HL-60 (cell line): ENCODE measurements around the gene NRDC.

Experiments used
- DNase-seq, 2 experiments: peaks; one replicate each; pipeline ENCODE4 v3.0.0-alpha.2; 2010 to 2020; ENCODE audit warnings: low read depth in 1 of 2, low spot score in 1 of 2
- H3K27ac ChIP-seq: fragments of 250-450 bp; sonication (Bioruptor Pico); replicated peaks from 2 replicates; pipeline ENCODE4 v1.5.1; 2020; ENCODE audit warnings: mild to moderate bottlenecking, moderate library complexity
- H3K27me3 ChIP-seq: fragments of 250-450 bp; sonication (Bioruptor Pico); 2 replicates; pipeline ENCODE4 v1.5.1; 2021; ENCODE audit warnings: mild to moderate bottlenecking, moderate library complexity; ENCODE audit not compliant: insufficient read depth, poor library complexity, severe bottlenecking
- H3K4me3 ChIP-seq: replicated peaks from 2 replicates; pipeline ENCODE4 v1.5.1; 2011; ENCODE audit warnings: mild to moderate bottlenecking, control low read depth, low read length; ENCODE audit not compliant: insufficient read depth
- CTCF ChIP-seq: IDR thresholded peaks from one replicate; pipeline ENCODE4 v1.5.1; 2011; ENCODE audit warnings: low read length, control low read depth, inconsistent platforms; ENCODE audit not compliant: insufficient read depth
- GABPA ChIP-seq: IDR thresholded peaks from 2 replicates; pipeline ENCODE4 v1.6.1; 2012; ENCODE audit warnings: low read depth
- POLR2AphosphoS5 ChIP-seq: IDR thresholded peaks from 2 replicates; pipeline ENCODE4 v1.6.1; 2012; ENCODE audit warnings: low read depth
- REST ChIP-seq: IDR thresholded peaks from 2 replicates; pipeline ENCODE4 v1.6.1; 2012; ENCODE audit warnings: low read depth; ENCODE audit not compliant: insufficient replicate concordance
- SPI1 ChIP-seq: IDR thresholded peaks from 2 replicates; pipeline ENCODE4 v1.6.1; 2012; ENCODE audit warnings: low read depth, mild to moderate bottlenecking, borderline replicate concordance

Gene NRDC

GRCh38 chr1:51916587-51917405 lies 38.3 kb upstream of the NRDC start:
- DNase-seq, result no peak
- TF ChIP-seq REST, result no peak
- TF ChIP-seq POLR2AphosphoS5, result no peak
- TF ChIP-seq GABPA, result no peak
- TF ChIP-seq SPI1, result no peak
- no peak for TF ChIP-seq CTCF

GRCh38 chr1:51915951-51916350 lies 37.4 kb upstream of the NRDC start:
- no peak for DNase-seq
- Histone ChIP-seq H3K27ac (no peak overlapping the region), H3K27me3 (peaks cover 9% of the 10 kb centered on the region), H3K4me3 (no peak overlapping the region)
- TF ChIP-seq CTCF, result no peak
- TF ChIP-seq REST, result no peak
- TF ChIP-seq GABPA, result no peak
- TF ChIP-seq POLR2AphosphoS5, result no peak
- no peak for TF ChIP-seq SPI1

More at GRCh38 chr1:51916587-51917405, 38.3 kb upstream of the NRDC start:
- H3K27ac ChIP-seq, result no peak overlapping the region
- H3K4me3 ChIP-seq, result no peak overlapping the region
- H3K27me3 ChIP-seq, result peaks cover 9% of the 10 kb centered on the region

- no peak overlapping the region for H3K4me3 ChIP-seq
- H3K27ac ChIP-seq, result no peak overlapping the region
- TF ChIP-seq CTCF (no peak), POLR2AphosphoS5 (no peak), SPI1 (no peak), REST (no peak), GABPA (no peak)
- H3K27me3 ChIP-seq, result peaks cover 7% of the 10 kb centered on the region
- no peak for DNase-seq
Observed at GRCh38 chr1:51912881-51913280, 34.4 kb upstream of the NRDC start.
